K562 (cell line): Measurements from ENCODE around the gene PHB1. TPM values are rescaled to one million over a fixed set of nuclear protein-coding genes. Genes with fewer than 3 reads are reported as not detected.

ENCODE experiments used
- KHSRP ChIP-seq: fragments of 450-650 bp; IDR thresholded peaks from 2 replicates; pipeline ENCODE4 v1.6.1; 2017
- SOX6 ChIP-seq: fragments of 450-650 bp; IDR thresholded peaks from 2 replicates; pipeline ENCODE4 v1.6.1; 2014; ENCODE audit warnings: mild to moderate bottlenecking
- ZNF212 ChIP-seq: fragments of 450-650 bp; formaldehyde crosslinking; IDR thresholded peaks from 2 replicates; pipeline ENCODE4 v1.4.0; 2020; ENCODE audit warnings: mild to moderate bottlenecking
- ZNF79 ChIP-seq: fragments of 250-450 bp; sonication (Bioruptor Pico); IDR thresholded peaks from 2 replicates; pipeline ENCODE4 v1.4.0; 2020; ENCODE audit warnings: low read depth, mild to moderate bottlenecking, moderate library complexity
- polyA plus RNA-seq, 8 experiments: library from polyadenylated mRNA; depleted of rRNA in 4 of 8; stranded (reverse) in 5 of 8; unstranded in 3 of 8; fragments of >200 nt; fragmentation: Nextera tagmentation in 2 of 8; fragmentation: Illumina TruSeq in 1 of 8; extraction: Ambion mirVana in 2 of 8; extraction: Trizol in 1 of 8; gene quantifications; 2 replicates each; pipeline versions ENCODE4 v1.2.1 to v1.2.3, GENCODE V29; 2011 to 2014; ENCODE audit warnings: inconsistent platforms in 1 of 8, missing spikeins in 1 of 8
- total RNA-seq, 7 experiments: library from RNA; depleted of rRNA in 6 of 7; stranded (reverse); fragments of >200 nt in 6 of 7; fragmentation: Illumina TruSeq in 2 of 7; extraction: Trizol in 2 of 7; gene quantifications; 2 replicates each; pipeline versions ENCODE4 v1.2.1 to v1.2.3, GENCODE V29; 2011 to 2021; ENCODE audit warnings: low replicate concordance in 1 of 7
- TF ChIP-seq, protein P1 (sequence below): fragments of 450-650 bp; IDR thresholded peaks from 2 replicates; pipeline ENCODE4 v1.6.1; 2016; ENCODE audit warnings: mild to moderate bottlenecking, moderate library complexity
- TF ChIP-seq, protein P2 (sequence below): fragments of 450-650 bp; conservative IDR thresholded peaks from 2 replicates; pipeline ENCODE4 v1.6.1; 2016; ENCODE audit warnings: missing genetic modification characterization, low read depth, mild to moderate bottlenecking, missing compliant biosample characterization, moderate library complexity
- TF ChIP-seq, protein P3 (sequence below), 3 experiments: fragments of 200-800 bp in 1 of 3; fragments of 250-450 bp in 1 of 3; fragments of 450-650 bp in 1 of 3; sonication (Bioruptor Pico) in 1 of 3; sonication (Bioruptor generic) in 1 of 3; formaldehyde crosslinking in 1 of 3; IDR thresholded peaks; 2 replicates each; pipeline versions ENCODE4 v1.6.1 to v1.8.0; 2016 to 2022; ENCODE audit warnings: mild to moderate bottlenecking in 2 of 3, missing genetic modification characterization in 2 of 3, missing compliant biosample characterization in 1 of 3, moderate library complexity in 1 of 3

PHB1 gene
- total and polyA plus RNA-seq, 9 of the 15 experiments (the other 6 are each of a cell fraction or from before 2014, with no cell fraction given), result 191 to 818 (median 349) TPM

DNA sequence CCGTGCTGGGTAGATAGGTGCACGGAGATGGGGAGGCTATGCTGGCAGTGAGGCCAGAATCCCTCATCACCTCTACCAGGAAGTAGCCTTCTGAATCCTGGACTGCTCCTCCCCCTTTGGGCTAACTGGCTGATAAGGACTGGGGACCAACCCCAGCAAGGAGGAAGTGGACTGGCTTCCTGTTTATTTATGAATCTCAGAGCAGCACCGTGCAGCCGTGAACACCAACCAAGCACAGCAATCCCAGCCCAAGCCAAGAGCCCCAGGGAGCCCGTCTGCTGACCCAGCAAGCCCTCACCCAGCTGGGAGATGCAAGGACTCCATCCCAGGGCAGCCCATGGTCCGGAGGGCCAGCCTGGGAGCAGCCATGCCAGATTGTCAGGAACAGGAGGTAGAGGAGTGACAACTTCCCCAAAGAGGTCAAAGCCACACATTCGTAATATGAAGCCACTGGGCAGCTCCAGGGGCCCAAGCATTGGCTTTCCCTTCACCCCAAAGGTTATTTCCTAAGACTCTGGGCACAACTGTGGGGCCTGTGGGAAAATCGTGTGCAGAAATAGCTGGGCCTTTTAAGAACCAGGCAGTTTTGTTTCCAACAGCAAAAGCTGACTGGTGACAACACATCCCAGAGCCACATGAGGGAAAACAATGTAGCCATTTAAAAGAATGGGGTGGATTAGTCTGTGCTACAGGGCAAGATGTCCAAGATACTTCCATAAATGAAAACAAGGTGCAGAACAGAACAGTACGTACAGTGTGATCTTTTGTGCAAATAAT lies 23.9 kb downstream of the PHB1 start (continued):
- TF ChIP-seq, protein P1, sequence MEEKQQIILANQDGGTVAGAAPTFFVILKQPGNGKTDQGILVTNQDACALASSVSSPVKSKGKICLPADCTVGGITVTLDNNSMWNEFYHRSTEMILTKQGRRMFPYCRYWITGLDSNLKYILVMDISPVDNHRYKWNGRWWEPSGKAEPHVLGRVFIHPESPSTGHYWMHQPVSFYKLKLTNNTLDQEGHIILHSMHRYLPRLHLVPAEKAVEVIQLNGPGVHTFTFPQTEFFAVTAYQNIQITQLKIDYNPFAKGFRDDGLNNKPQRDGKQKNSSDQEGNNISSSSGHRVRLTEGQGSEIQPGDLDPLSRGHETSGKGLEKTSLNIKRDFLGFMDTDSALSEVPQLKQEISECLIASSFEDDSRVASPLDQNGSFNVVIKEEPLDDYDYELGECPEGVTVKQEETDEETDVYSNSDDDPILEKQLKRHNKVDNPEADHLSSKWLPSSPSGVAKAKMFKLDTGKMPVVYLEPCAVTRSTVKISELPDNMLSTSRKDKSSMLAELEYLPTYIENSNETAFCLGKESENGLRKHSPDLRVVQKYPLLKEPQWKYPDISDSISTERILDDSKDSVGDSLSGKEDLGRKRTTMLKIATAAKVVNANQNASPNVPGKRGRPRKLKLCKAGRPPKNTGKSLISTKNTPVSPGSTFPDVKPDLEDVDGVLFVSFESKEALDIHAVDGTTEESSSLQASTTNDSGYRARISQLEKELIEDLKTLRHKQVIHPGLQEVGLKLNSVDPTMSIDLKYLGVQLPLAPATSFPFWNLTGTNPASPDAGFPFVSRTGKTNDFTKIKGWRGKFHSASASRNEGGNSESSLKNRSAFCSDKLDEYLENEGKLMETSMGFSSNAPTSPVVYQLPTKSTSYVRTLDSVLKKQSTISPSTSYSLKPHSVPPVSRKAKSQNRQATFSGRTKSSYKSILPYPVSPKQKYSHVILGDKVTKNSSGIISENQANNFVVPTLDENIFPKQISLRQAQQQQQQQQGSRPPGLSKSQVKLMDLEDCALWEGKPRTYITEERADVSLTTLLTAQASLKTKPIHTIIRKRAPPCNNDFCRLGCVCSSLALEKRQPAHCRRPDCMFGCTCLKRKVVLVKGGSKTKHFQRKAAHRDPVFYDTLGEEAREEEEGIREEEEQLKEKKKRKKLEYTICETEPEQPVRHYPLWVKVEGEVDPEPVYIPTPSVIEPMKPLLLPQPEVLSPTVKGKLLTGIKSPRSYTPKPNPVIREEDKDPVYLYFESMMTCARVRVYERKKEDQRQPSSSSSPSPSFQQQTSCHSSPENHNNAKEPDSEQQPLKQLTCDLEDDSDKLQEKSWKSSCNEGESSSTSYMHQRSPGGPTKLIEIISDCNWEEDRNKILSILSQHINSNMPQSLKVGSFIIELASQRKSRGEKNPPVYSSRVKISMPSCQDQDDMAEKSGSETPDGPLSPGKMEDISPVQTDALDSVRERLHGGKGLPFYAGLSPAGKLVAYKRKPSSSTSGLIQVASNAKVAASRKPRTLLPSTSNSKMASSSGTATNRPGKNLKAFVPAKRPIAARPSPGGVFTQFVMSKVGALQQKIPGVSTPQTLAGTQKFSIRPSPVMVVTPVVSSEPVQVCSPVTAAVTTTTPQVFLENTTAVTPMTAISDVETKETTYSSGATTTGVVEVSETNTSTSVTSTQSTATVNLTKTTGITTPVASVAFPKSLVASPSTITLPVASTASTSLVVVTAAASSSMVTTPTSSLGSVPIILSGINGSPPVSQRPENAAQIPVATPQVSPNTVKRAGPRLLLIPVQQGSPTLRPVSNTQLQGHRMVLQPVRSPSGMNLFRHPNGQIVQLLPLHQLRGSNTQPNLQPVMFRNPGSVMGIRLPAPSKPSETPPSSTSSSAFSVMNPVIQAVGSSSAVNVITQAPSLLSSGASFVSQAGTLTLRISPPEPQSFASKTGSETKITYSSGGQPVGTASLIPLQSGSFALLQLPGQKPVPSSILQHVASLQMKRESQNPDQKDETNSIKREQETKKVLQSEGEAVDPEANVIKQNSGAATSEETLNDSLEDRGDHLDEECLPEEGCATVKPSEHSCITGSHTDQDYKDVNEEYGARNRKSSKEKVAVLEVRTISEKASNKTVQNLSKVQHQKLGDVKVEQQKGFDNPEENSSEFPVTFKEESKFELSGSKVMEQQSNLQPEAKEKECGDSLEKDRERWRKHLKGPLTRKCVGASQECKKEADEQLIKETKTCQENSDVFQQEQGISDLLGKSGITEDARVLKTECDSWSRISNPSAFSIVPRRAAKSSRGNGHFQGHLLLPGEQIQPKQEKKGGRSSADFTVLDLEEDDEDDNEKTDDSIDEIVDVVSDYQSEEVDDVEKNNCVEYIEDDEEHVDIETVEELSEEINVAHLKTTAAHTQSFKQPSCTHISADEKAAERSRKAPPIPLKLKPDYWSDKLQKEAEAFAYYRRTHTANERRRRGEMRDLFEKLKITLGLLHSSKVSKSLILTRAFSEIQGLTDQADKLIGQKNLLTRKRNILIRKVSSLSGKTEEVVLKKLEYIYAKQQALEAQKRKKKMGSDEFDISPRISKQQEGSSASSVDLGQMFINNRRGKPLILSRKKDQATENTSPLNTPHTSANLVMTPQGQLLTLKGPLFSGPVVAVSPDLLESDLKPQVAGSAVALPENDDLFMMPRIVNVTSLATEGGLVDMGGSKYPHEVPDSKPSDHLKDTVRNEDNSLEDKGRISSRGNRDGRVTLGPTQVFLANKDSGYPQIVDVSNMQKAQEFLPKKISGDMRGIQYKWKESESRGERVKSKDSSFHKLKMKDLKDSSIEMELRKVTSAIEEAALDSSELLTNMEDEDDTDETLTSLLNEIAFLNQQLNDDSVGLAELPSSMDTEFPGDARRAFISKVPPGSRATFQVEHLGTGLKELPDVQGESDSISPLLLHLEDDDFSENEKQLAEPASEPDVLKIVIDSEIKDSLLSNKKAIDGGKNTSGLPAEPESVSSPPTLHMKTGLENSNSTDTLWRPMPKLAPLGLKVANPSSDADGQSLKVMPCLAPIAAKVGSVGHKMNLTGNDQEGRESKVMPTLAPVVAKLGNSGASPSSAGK, result peak; percentile 32
- 0 out of 2 replicates have a peak, but pooled peaks have one; percentile 49 for TF ChIP-seq ZNF79 (CRISPR knock-in tag)
- 0 out of 2 replicates have a peak, but pooled peaks have one; percentile 9 for TF ChIP-seq SOX6
- TF ChIP-seq, protein P2, sequence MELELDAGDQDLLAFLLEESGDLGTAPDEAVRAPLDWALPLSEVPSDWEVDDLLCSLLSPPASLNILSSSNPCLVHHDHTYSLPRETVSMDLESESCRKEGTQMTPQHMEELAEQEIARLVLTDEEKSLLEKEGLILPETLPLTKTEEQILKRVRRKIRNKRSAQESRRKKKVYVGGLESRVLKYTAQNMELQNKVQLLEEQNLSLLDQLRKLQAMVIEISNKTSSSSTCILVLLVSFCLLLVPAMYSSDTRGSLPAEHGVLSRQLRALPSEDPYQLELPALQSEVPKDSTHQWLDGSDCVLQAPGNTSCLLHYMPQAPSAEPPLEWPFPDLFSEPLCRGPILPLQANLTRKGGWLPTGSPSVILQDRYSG (tag), result peak; percentile 70; the same call in 1 of the 2 replicates
- no peak for TF ChIP-seq KHSRP
- TF ChIP-seq ZNF212 (CRISPR knock-in tag), result 0 out of 2 replicates have a peak, but pooled peaks have one; percentile 33
- TF ChIP-seq, protein P3, sequence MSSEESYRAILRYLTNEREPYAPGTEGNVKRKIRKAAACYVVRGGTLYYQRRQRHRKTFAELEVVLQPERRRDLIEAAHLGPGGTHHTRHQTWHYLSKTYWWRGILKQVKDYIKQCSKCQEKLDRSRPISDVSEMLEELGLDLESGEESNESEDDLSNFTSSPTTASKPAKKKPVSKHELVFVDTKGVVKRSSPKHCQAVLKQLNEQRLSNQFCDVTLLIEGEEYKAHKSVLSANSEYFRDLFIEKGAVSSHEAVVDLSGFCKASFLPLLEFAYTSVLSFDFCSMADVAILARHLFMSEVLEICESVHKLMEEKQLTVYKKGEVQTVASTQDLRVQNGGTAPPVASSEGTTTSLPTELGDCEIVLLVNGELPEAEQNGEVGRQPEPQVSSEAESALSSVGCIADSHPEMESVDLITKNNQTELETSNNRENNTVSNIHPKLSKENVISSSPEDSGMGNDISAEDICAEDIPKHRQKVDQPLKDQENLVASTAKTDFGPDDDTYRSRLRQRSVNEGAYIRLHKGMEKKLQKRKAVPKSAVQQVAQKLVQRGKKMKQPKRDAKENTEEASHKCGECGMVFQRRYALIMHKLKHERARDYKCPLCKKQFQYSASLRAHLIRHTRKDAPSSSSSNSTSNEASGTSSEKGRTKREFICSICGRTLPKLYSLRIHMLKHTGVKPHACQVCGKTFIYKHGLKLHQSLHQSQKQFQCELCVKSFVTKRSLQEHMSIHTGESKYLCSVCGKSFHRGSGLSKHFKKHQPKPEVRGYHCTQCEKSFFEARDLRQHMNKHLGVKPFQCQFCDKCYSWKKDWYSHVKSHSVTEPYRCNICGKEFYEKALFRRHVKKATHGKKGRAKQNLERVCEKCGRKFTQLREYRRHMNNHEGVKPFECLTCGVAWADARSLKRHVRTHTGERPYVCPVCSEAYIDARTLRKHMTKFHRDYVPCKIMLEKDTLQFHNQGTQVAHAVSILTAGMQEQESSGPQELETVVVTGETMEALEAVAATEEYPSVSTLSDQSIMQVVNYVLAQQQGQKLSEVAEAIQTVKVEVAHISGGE (CRISPR knock-in tag; IDR thresholded peaks at IDR 0.05), result no peak; a peak in 1 of 6 replicates
